ENCODE data around the gene LAMA3.
A peak's percentile ranks its signal among the peaks of the same experiment; 100 is the strongest.

LAMA3 gene

GRCh38 chr18:23968638-23969604 lies 279.7 kb downstream of the LAMA3 start:
- Mint-ChIP-seq H3K27me3 (no peaks in the 10 kb centered on the region), H3K36me3 (no peaks in the 10 kb centered on the region), H3K4me1 (peaks cover 64% of the 10 kb centered on the region), H3K9me3 (no peaks in the 10 kb centered on the region), H3K27ac (peak overlapping the region; percentile 88), H3K4me3 (no peak overlapping the region)
- DNase-seq (ENCODE audit: low spot score in 2 of 2) (no peak), ATAC-seq (ENCODE audit: low read depth) (no peak)

- DNase-seq (ENCODE audit: low spot score in 2 of 2) (no peak), ATAC-seq (ENCODE audit: low read depth) (no peak)
- Mint-ChIP-seq H3K27ac (peak overlapping the region; percentile 95), H3K27me3 (no peaks in the 10 kb centered on the region), H3K4me3 (no peak overlapping the region), H3K4me1 (peaks cover 57% of the 10 kb centered on the region), H3K9me3 (no peaks in the 10 kb centered on the region), H3K36me3 (no peaks in the 10 kb centered on the region)
These were observed 280.4 kb downstream of the LAMA3 start for GRCh38 chr18:23969664-23970063.

- Mint-ChIP-seq H3K27me3 (no peaks in the 10 kb centered on the region), H3K27ac (peak overlapping the region; percentile 95), H3K36me3 (no peaks in the 10 kb centered on the region), H3K4me3 (peak overlapping the region; percentile 67), H3K4me1 (peaks cover 52% of the 10 kb centered on the region), H3K9me3 (no peaks in the 10 kb centered on the region)
- ATAC-seq (ENCODE audit: low read depth) (peak; percentile 76), DNase-seq (ENCODE audit: low spot score in 2 of 2) (peak; percentile 35 to 65)
These were observed 281.2 kb downstream of the LAMA3 start for GRCh38 chr18:23970161-23971096.

GRCh38 chr18:23971097-23971440 lies 281.8 kb downstream of the LAMA3 start:
- Mint-ChIP-seq H3K27ac (peak overlapping the region; percentile 95), H3K27me3 (no peaks in the 10 kb centered on the region), H3K9me3 (no peaks in the 10 kb centered on the region), H3K4me1 (peaks cover 48% of the 10 kb centered on the region), H3K36me3 (no peaks in the 10 kb centered on the region), H3K4me3 (no peak overlapping the region)
- DNase-seq (ENCODE audit: low spot score in 2 of 2) (no peak), ATAC-seq (ENCODE audit: low read depth) (no peak)

GRCh38 chr18:23971666-23972230 lies 282.5 kb downstream of the LAMA3 start:
- Mint-ChIP-seq H3K36me3 (no peaks in the 10 kb centered on the region), H3K9me3 (peaks cover 3% of the 10 kb centered on the region), H3K27me3 (no peaks in the 10 kb centered on the region), H3K27ac (peak overlapping the region; percentile 93), H3K4me1 (peaks cover 48% of the 10 kb centered on the region), H3K4me3 (no peak overlapping the region)
- ATAC-seq (ENCODE audit: low read depth) (no peak), DNase-seq (ENCODE audit: low spot score in 2 of 2) (no peak)

- no peaks in the 10 kb centered on the region for H3K27me3 Mint-ChIP-seq
- H3K27ac Mint-ChIP-seq: peak overlapping the region; percentile 93
- DNase-seq (ENCODE audit: low spot score in 2 of 2): no peak
- no peak for ATAC-seq (ENCODE audit: low read depth)
- H3K4me3 Mint-ChIP-seq: no peak overlapping the region
- peaks cover 42% of the 10 kb centered on the region for H3K4me1 Mint-ChIP-seq
- H3K9me3 Mint-ChIP-seq: peaks cover 5% of the 10 kb centered on the region
- H3K36me3 Mint-ChIP-seq: peaks cover 3% of the 10 kb centered on the region
These were observed 283.2 kb downstream of the LAMA3 start for GRCh38 chr18:23972453-23972852.

GRCh38 chr18:23977103-23977502 lies 287.9 kb downstream of the LAMA3 start:
- Mint-ChIP-seq H3K4me3 (no peak overlapping the region), H3K27me3 (no peaks in the 10 kb centered on the region), H3K9me3 (peaks cover 7% of the 10 kb centered on the region), H3K36me3 (peaks cover 5% of the 10 kb centered on the region), H3K4me1 (peaks cover 26% of the 10 kb centered on the region), H3K27ac (no peak overlapping the region)
- no peak for DNase-seq (ENCODE audit: low spot score in 2 of 2)
- ATAC-seq (ENCODE audit: low read depth): no peak

- ATAC-seq (ENCODE audit: low read depth) (no peak), DNase-seq (ENCODE audit: low spot score in 2 of 2) (no peak)
- H3K9me3 Mint-ChIP-seq: peaks cover 7% of the 10 kb centered on the region
- H3K27ac Mint-ChIP-seq: no peak overlapping the region
- peaks cover 5% of the 10 kb centered on the region for H3K36me3 Mint-ChIP-seq
- no peak overlapping the region for H3K4me3 Mint-ChIP-seq
- H3K27me3 Mint-ChIP-seq: no peaks in the 10 kb centered on the region
- peaks cover 24% of the 10 kb centered on the region for H3K4me1 Mint-ChIP-seq
These were observed 288.6 kb downstream of the LAMA3 start for GRCh38 chr18:23977719-23978483.

- H3K27me3 Mint-ChIP-seq: no peaks in the 10 kb centered on the region
- peaks cover 5% of the 10 kb centered on the region for H3K36me3 Mint-ChIP-seq
- peak overlapping the region; percentile 45 for H3K4me3 Mint-ChIP-seq
- H3K9me3 Mint-ChIP-seq: peaks cover 4% of the 10 kb centered on the region
- ATAC-seq (ENCODE audit: low read depth) (peak; percentile 99), DNase-seq (ENCODE audit: low spot score in 2 of 2) (peak; percentile 26 to 35)
- peak overlapping the region; percentile 58 for H3K27ac Mint-ChIP-seq
- H3K4me1 Mint-ChIP-seq: peaks cover 21% of the 10 kb centered on the region
These were observed 292.2 kb downstream of the LAMA3 start for GRCh38 chr18:23981369-23981980.

- Mint-ChIP-seq H3K27me3 (peaks cover 1% of the 10 kb centered on the region), H3K27ac (peak overlapping the region; percentile 3), H3K4me1 (peaks cover 21% of the 10 kb centered on the region), H3K36me3 (peaks cover 3% of the 10 kb centered on the region), H3K9me3 (peaks cover 3% of the 10 kb centered on the region), H3K4me3 (no peak overlapping the region)
- ATAC-seq (ENCODE audit: low read depth): no peak
- DNase-seq (ENCODE audit: low spot score in 2 of 2): no peak
These were observed 293.2 kb downstream of the LAMA3 start for GRCh38 chr18:23982155-23983079.

- peaks cover 17% of the 10 kb centered on the region for H3K4me1 Mint-ChIP-seq
- ATAC-seq (ENCODE audit: low read depth): no peak
- H3K9me3 Mint-ChIP-seq: peaks cover 1% of the 10 kb centered on the region
- H3K36me3 Mint-ChIP-seq: peaks cover 1% of the 10 kb centered on the region
- no peak for DNase-seq (ENCODE audit: low spot score in 2 of 2)
- H3K27me3 Mint-ChIP-seq: peaks cover 1% of the 10 kb centered on the region
- H3K27ac Mint-ChIP-seq: no peak overlapping the region
- no peak overlapping the region for H3K4me3 Mint-ChIP-seq
These were observed 293.9 kb downstream of the LAMA3 start for GRCh38 chr18:23983112-23983511.

GRCh38 chr18:23986600-23987359 lies 297.5 kb downstream of the LAMA3 start:
- Mint-ChIP-seq H3K27ac (no peak overlapping the region), H3K4me1 (peaks cover 7% of the 10 kb centered on the region), H3K4me3 (no peak overlapping the region), H3K9me3 (peaks cover 1% of the 10 kb centered on the region), H3K27me3 (peaks cover 1% of the 10 kb centered on the region), H3K36me3 (peaks cover 1% of the 10 kb centered on the region)
- ATAC-seq (ENCODE audit: low read depth) (no peak), DNase-seq (ENCODE audit: low spot score in 2 of 2) (no peak)
